Colonic mucosa (tissue), 4 donors: ENCODE data around the gene CFAP45. TPM values are rescaled to one million over a fixed set of nuclear protein-coding genes. Genes with fewer than 3 reads are reported as not detected.
A peak's percentile ranks its signal among the peaks of the same experiment; 100 is the strongest.

ENCODE experiments used
- DNase-seq: peaks from one replicate; pipeline ENCODE4 v3.0.0-alpha.2; 2020
- H3K27ac ChIP-seq: fragments of 200-600 bp; one replicate; pipeline ENCODE4 v1.8.0; 2021
- H3K27me3 ChIP-seq: fragments of 200-600 bp; one replicate; pipeline ENCODE4 v1.8.0; 2021
- H3K36me3 ChIP-seq: fragments of 200-600 bp; one replicate; pipeline ENCODE4 v1.8.0; 2021
- H3K4me1 ChIP-seq: fragments of 200-600 bp; one replicate; pipeline ENCODE4 v1.8.0; 2021; ENCODE audit warnings: mild to moderate bottlenecking
- H3K4me3 ChIP-seq: fragments of 200-600 bp; one replicate; pipeline ENCODE4 v1.8.0; 2021
- H3K9ac ChIP-seq, 2 donors: one replicate each; pipeline ENCODE4 v1.7.0; 2013; ENCODE audit warnings: control low read depth in 2 of 2, low read depth in 2 of 2, low read length in 2 of 2
- H3K9me3 ChIP-seq: fragments of 200-600 bp; one replicate; pipeline ENCODE4 v1.8.0; 2021
- CTCF ChIP-seq: fragments of 200-600 bp; IDR thresholded peaks from one replicate; pipeline ENCODE4 v1.8.0; 2022; ENCODE audit warnings: antibody characterized with exemption, mild to moderate bottlenecking
- intact Hi-C: fragments of 100-400 bp; cut with DNase I; formaldehyde crosslinking; loops from one replicate; pipeline ENCODE4 v1.14.1; 2022
- total RNA-seq, 2 donors: library from RNA; stranded (reverse); fragmentation: NEBNext Ultra II Directional in 1 of 2; extraction: Animal tissue kit (Norgen Biotek cat#: 25700) in 1 of 2; gene quantifications; one replicate each; pipeline ENCODE4 v1.2.1, GENCODE V29; 2021
- donor health status: healthy.
- donor health status: DM: no; HTN: no; CAD: no.
- donor health status: DM: no; HTN: no; CAD: no.

The CFAP45 gene
- total RNA-seq, 2 donors from 2014 or later, result 0.30 TPM; not detected in 1

DNA sequence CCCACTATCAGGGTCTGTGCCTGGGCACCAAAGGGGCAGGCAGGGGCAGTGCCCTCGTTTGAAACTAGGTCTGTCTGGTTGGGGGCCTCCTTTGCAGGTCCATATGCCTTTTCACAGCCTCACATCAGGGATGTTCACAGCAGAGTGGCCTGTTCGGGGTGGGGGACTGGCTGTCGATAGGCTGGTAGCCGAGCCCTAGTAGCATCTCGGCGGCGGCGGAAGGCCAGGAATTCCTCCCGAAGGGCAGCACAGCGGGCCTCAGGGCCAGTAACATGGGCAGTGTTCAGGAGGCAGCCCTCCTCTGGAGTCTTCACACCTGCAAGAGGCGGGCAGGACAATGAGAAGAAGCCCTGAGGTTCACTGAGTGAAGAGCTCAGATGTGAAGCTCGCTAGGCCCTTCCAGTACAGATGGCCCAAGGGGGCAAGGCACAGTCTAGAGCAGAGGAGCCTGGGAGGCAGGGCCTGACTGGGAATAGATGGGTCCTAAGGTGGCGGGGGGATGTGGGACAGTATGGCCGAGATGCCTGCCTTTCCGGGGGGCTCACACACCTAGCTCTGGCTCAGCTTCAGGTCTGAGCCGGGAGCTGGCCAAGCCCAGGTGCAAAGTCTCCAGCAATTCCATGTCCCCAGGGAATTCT lies 27.4 kb upstream of the CFAP45 start:
- no peaks in the 10 kb centered on the region for H3K9me3 ChIP-seq
- H3K4me3 ChIP-seq, result no peak overlapping the region
- TF ChIP-seq CTCF, result no peak
- H3K27ac ChIP-seq, result no peak overlapping the region
- intact Hi-C loops, result no loop called here
- no peaks in the 10 kb centered on the region for H3K27me3 ChIP-seq
- H3K4me1 ChIP-seq, result no peaks in the 10 kb centered on the region
- H3K9ac ChIP-seq, result no peak overlapping the region
- DNase-seq, result no peak
- no peaks in the 10 kb centered on the region for H3K36me3 ChIP-seq

GRCh38 chr1:159925719-159926078 lies 25.7 kb upstream of the CFAP45 start:
- Histone ChIP-seq H3K4me3 (peak overlapping the region; percentile 68), H3K36me3 (no peaks in the 10 kb centered on the region), H3K9me3 (no peaks in the 10 kb centered on the region), H3K27ac (peak overlapping the region; percentile 92), H3K9ac (peak overlapping the region; percentile 99), H3K27me3 (no peaks in the 10 kb centered on the region), H3K4me1 (no peaks in the 10 kb centered on the region)
- no peak for DNase-seq
- intact Hi-C loops, result no loop called here
- TF ChIP-seq CTCF, result no peak

DNA sequence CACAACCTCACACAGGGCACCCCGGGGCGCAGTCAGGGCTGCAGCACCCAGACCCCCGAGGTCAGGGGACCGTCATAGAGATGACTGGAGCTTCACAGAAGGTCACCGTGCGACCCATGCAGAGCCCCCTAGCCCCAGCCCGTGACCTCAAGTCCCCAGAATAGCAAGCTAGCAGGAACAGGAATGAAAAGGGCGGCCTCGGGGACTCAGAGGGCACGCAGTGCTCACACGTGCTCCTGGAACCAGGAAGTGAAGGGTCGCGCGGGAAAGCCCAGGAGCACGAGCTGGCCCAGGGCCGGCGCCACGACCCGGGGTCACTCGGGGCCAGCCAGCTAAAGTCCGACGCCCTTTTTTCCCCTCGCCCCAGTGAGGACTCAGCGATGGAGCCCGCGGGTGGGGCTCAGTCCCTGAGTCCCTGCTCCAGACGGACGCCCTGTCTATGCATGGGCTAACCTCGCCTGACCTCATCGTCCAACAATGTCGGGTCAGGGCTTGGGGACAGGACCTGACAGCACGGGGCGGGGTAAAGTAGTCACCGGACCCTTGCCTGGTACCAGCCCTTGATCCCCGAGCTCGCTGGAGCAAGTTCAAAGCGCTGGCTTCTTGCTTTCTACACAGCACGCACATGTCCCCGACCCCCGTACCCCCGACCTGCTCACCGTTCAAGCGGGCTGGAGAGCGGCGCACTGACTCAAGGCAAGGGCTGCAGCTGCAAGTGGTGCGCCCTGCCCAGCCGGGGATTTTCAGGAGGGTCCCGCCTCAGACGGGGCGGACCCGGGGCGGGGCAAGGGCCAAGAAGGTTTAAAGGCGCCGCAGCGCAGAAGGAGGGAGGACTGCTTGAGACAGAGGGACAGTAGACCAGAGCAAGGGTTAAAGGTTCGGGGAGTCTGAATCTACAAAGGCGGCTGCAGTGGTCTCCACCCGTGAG lies 25.1 kb upstream of the CFAP45 start, which contains the start of gene TAGLN2:
Gene TAGLN2, minus strand, starts transcription at position 717 of the 928 bp plus-strand sequence. CDS start 4,998 bp downstream, outside the sequence.
- H3K36me3 ChIP-seq, result peaks cover 2% of the 10 kb centered on the region
- intact Hi-C loops, result no loop called here
- H3K9ac ChIP-seq, result peak within 1 kb of the TSS; percentile 99
- H3K27ac ChIP-seq, result peak within 1 kb of the TSS; percentile 92
- TF ChIP-seq CTCF, result no peak
- peak; percentile 96 for DNase-seq
- H3K4me3 ChIP-seq, result peak within 1 kb of the TSS; percentile 68
- H3K27me3 ChIP-seq, result no peaks in the 10 kb centered on the region
- no peaks in the 10 kb centered on the region for H3K4me1 ChIP-seq
- H3K9me3 ChIP-seq, result no peaks in the 10 kb centered on the region

- intact Hi-C loops, result no loop called here
- no peaks in the 10 kb centered on the region for H3K4me1 ChIP-seq
Observed at GRCh38 chr1:159924025-159924790, 24.2 kb upstream of the CFAP45 start.

More at GRCh38 chr1:159924025-159924790, 24.2 kb upstream of the CFAP45 start:
- Histone ChIP-seq H3K9ac (peak overlapping the region; percentile 99), H3K4me3 (peak overlapping the region; percentile 68), H3K36me3 (peaks cover 11% of the 10 kb centered on the region), H3K27ac (peak overlapping the region; percentile 92), H3K9me3 (no peaks in the 10 kb centered on the region), H3K27me3 (no peaks in the 10 kb centered on the region)
- DNase-seq, result peak; percentile 90
- TF ChIP-seq CTCF, result no peak
